ENCODE measurements around the gene SLC4A1AP.

SLC4A1AP gene

GRCh38 chr2:27653397-27653796 lies 10.3 kb upstream of the SLC4A1AP start:
- TF ChIP-seq, protein P1, sequence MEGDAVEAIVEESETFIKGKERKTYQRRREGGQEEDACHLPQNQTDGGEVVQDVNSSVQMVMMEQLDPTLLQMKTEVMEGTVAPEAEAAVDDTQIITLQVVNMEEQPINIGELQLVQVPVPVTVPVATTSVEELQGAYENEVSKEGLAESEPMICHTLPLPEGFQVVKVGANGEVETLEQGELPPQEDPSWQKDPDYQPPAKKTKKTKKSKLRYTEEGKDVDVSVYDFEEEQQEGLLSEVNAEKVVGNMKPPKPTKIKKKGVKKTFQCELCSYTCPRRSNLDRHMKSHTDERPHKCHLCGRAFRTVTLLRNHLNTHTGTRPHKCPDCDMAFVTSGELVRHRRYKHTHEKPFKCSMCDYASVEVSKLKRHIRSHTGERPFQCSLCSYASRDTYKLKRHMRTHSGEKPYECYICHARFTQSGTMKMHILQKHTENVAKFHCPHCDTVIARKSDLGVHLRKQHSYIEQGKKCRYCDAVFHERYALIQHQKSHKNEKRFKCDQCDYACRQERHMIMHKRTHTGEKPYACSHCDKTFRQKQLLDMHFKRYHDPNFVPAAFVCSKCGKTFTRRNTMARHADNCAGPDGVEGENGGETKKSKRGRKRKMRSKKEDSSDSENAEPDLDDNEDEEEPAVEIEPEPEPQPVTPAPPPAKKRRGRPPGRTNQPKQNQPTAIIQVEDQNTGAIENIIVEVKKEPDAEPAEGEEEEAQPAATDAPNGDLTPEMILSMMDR (IDR thresholded peaks at IDR 0.05; ENCODE audit: borderline replicate concordance, insufficient read depth, low read depth, low read length) = no peak

GRCh38 chr2:27655155-27655951 lies 8.3 kb upstream of the SLC4A1AP start:
- no peak overlapping the region for H3K4me3 ChIP-seq (ENCODE audit: low read depth, low read length)
- TF ChIP-seq, protein P1 (IDR thresholded peaks at IDR 0.05; ENCODE audit: borderline replicate concordance, insufficient read depth, low read depth, low read length) = no peak

More at GRCh38 chr2:27653397-27653796, 10.3 kb upstream of the SLC4A1AP start:
- no peak overlapping the region for H3K4me3 ChIP-seq (ENCODE audit: low read depth, low read length)

DNA sequence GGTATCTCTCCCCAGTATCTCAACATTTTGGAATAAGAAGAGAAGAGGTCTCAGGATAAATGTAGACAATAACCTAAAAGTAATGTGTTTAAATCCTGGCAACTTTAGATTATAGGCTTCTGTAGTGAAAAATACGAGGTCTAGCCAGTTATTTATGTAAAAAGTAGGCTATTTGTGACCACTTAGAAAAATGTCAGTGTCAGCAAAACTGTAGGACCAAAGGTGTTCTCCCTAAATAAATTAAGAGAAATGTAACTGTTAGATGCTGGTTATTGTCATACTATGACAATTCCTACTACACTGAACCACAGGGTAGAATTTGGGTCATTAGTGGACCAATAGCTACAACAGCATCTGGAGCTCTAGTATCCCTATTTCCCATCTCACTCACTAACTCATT lies 2.3 kb upstream of the SLC4A1AP start:
- no peak overlapping the region for H3K4me3 ChIP-seq (ENCODE audit: low read depth, low read length)
- TF ChIP-seq, protein P1 (IDR thresholded peaks at IDR 0.05; ENCODE audit: borderline replicate concordance, insufficient read depth, low read depth, low read length) = no peak

DNA sequence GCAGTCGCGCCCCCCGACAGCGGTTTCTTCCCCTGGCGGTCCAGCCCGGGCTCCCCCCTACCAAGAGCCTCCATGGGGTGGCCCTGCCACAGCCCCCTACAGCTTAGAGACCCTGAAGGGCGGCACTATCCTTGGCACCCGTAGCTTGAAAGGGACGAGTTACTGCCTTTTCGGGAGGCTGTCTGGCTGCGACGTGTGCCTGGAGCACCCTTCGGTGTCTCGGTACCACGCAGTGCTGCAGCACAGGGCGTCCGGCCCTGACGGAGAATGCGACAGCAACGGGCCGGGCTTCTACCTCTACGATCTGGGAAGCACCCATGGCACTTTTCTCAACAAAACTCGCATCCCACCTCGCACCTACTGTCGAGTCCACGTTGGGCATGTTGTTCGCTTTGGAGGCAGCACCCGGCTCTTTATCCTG lies 475 bp downstream of the SLC4A1AP start:
- peak overlapping the region; percentile 56 for H3K4me3 ChIP-seq (ENCODE audit: low read depth, low read length)
- TF ChIP-seq, protein P1 (IDR thresholded peaks at IDR 0.05; ENCODE audit: borderline replicate concordance, insufficient read depth, low read depth, low read length) = 0 out of 2 replicates have a peak, but pooled peaks have one; percentile 4

GRCh38 chr2:27664622-27665363 lies 1.1 kb downstream of the SLC4A1AP start:
- TF ChIP-seq, protein P1 (IDR thresholded peaks at IDR 0.05; ENCODE audit: borderline replicate concordance, insufficient read depth, low read depth, low read length) = no peak

DNA sequence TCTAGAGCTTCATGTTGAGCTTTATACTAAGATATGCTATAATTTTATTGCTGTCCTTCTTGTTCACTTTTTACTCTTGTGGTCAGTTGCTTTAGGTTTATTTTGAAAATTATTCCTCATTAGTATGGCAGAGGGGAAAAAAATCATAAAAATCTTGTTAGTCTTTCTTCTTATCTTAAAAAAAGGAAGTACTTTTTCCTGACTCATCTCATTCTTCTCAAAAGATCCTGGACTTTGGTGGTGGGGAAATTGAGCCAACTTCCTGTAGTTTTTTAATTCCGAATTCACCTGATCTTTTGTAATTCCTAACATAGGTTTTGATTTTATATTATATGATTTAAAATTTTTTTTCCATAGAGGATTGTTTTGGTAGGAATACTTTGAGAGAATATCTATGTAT lies 3.8 kb downstream of the SLC4A1AP start:
- TF ChIP-seq, protein P1 (IDR thresholded peaks at IDR 0.05; ENCODE audit: borderline replicate concordance, insufficient read depth, low read depth, low read length) = no peak
- no peak overlapping the region for H3K4me3 ChIP-seq (ENCODE audit: low read depth, low read length)

More at GRCh38 chr2:27664622-27665363, 1.1 kb downstream of the SLC4A1AP start:
- peak overlapping the region; percentile 56 for H3K4me3 ChIP-seq (ENCODE audit: low read depth, low read length)

Data from GM12875 (cell line).